ENCODE data around the gene EEF1A2. TPM values are rescaled to one million over a fixed set of nuclear protein-coding genes. Genes with fewer than 3 reads are reported as not detected.

The EEF1A2 gene
- total and polyA plus RNA-seq, 2 experiments from 2014 or later, result 1.3 to 37.1 TPM

DNA sequence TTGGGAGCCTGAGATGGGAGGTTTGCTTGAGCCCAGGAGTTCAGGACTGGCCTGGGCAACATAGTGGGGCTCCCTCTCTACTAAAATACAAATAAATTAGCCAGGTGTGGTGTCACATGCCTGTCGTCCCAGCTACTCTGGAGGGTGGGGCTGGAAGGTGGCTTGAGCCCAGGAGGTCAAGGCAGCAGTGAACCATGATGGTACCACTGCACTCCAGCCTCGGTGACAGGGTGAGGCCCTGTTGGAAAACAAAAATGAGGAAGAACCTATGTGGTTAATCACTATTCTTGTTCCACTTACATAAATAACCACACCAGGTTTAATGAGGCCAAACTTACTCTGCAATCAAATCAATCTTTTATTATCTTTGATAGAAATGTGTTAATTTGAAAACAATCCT is 27.1 kb upstream of the EEF1A2 start (continued):
- TF ChIP-seq, protein P1, sequence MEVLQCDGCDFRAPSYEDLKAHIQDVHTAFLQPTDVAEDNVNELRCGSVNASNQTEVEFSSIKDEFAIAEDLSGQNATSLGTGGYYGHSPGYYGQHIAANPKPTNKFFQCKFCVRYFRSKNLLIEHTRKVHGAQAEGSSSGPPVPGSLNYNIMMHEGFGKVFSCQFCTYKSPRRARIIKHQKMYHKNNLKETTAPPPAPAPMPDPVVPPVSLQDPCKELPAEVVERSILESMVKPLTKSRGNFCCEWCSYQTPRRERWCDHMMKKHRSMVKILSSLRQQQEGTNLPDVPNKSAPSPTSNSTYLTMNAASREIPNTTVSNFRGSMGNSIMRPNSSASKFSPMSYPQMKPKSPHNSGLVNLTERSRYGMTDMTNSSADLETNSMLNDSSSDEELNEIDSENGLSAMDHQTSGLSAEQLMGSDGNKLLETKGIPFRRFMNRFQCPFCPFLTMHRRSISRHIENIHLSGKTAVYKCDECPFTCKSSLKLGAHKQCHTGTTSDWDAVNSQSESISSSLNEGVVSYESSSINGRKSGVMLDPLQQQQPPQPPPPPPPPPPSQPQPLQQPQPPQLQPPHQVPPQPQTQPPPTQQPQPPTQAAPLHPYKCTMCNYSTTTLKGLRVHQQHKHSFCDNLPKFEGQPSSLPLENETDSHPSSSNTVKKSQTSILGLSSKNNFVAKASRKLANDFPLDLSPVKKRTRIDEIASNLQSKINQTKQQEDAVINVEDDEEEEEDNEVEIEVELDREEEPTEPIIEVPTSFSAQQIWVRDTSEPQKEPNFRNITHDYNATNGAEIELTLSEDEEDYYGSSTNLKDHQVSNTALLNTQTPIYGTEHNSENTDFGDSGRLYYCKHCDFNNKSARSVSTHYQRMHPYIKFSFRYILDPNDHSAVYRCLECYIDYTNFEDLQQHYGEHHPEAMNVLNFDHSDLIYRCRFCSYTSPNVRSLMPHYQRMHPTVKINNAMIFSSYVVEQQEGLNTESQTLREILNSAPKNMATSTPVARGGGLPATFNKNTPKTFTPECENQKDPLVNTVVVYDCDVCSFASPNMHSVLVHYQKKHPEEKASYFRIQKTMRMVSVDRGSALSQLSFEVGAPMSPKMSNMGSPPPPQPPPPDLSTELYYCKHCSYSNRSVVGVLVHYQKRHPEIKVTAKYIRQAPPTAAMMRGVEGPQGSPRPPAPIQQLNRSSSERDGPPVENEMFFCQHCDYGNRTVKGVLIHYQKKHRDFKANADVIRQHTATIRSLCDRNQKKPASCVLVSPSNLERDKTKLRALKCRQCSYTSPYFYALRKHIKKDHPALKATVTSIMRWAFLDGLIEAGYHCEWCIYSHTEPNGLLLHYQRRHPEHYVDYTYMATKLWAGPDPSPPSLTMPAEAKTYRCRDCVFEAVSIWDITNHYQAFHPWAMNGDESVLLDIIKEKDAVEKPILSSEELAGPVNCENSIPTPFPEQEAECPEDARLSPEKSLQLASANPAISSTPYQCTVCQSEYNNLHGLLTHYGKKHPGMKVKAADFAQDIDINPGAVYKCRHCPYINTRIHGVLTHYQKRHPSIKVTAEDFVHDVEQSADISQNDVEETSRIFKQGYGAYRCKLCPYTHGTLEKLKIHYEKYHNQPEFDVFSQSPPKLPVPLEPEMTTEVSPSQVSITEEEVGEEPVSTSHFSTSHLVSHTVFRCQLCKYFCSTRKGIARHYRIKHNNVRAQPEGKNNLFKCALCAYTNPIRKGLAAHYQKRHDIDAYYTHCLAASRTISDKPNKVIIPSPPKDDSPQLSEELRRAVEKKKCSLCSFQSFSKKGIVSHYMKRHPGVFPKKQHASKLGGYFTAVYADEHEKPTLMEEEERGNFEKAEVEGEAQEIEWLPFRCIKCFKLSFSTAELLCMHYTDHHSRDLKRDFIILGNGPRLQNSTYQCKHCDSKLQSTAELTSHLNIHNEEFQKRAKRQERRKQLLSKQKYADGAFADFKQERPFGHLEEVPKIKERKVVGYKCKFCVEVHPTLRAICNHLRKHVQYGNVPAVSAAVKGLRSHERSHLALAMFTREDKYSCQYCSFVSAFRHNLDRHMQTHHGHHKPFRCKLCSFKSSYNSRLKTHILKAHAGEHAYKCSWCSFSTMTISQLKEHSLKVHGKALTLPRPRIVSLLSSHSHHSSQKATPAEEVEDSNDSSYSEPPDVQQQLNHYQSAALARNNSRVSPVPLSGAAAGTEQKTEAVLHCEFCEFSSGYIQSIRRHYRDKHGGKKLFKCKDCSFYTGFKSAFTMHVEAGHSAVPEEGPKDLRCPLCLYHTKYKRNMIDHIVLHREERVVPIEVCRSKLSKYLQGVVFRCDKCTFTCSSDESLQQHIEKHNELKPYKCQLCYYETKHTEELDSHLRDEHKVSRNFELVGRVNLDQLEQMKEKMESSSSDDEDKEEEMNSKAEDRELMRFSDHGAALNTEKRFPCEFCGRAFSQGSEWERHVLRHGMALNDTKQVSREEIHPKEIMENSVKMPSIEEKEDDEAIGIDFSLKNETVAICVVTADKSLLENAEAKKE (CRISPR knock-in tag; IDR thresholded peaks at IDR 0.05), result no peak
- TF ChIP-seq EZH2phosphoT487 (IDR thresholded peaks at IDR 0.05; ENCODE audit: unreplicated experiment), result no peak
- no peak for TF ChIP-seq NANOG (IDR thresholded peaks at IDR 0.05; ENCODE audit: borderline replicate concordance)
- no peak for TF ChIP-seq EZH2 (IDR thresholded peaks at IDR 0.05; ENCODE audit: low read depth, unreplicated experiment)

DNA sequence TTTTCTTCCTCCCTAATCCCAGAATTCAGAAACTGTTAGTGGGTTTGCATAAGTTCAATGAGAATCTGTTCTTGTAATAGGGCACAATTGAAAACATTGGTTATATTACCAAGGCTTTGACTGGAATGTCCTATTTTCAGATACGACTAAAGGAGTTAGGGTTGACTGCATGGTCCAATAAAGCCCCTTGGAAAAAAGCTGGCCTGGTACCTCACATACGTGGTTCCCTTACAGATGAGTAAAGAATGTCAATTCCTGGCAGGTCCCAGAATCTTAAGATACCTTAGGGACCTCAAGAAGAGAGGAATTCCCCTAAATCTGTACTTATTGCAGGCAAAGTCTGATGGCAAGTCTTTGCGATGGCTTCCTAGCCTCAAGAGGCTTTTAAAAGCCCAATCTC is 26.3 kb upstream of the EEF1A2 start:
- Histone ChIP-seq H4K20me1 (replicated peaks; ENCODE audit: insufficient read depth) (peaks cover 2% of the 10 kb centered on the region; the same call in 1 of the 2 replicates), H3K4me2 (no peak overlapping the region), H3K36me3 (ENCODE audit: insufficient read depth) (no peaks in the 10 kb centered on the region), H3K79me2 (replicated peaks; ENCODE audit: insufficient read depth) (peaks cover 4% of the 10 kb centered on the region; the same call in 1 of the 2 replicates), H3F3A (replicated peaks; ENCODE audit: low read depth) (0 out of 2 replicates have a peak, but pooled peaks cover 9% of the 10 kb centered on the region), H3K9me2 (ENCODE audit: insufficient read depth) (no peaks in the 10 kb centered on the region), H2AFZ (no peak overlapping the region), H3K4me1 (ENCODE audit: insufficient read depth) (0 out of 2 replicates have a peak, but pooled peaks cover 4% of the 10 kb centered on the region), H3K27ac (ENCODE audit: low read depth) (no peak overlapping the region), H3K4me3 (no peak overlapping the region), H3K27me3 (ENCODE audit: insufficient read depth) (no peaks in the 10 kb centered on the region)
- H3K36me3 Mint-ChIP-seq (ENCODE audit: low read depth), result peaks cover 38% of the 10 kb centered on the region
- TF ChIP-seq POLR2AphosphoS5 (IDR thresholded peaks at IDR 0.05; ENCODE audit: low read depth) (no peak), CREB1 (CRISPR knock-in tag; IDR thresholded peaks at IDR 0.05; ENCODE audit: low read depth) (no peak), JUNB (IDR thresholded peaks at IDR 0.05; ENCODE audit: unreplicated experiment) (no peak)
- no peak overlapping the region for H3K27ac Mint-ChIP-seq
- DNase-seq (ENCODE audit: low spot score), result no peak
- H3K4me3 Mint-ChIP-seq, result no peak overlapping the region
- H3K27me3 Mint-ChIP-seq (ENCODE audit: insufficient read depth, low read depth, poor library complexity), result peaks cover 20% of the 10 kb centered on the region
- no peak for ATAC-seq
- no peaks in the 10 kb centered on the region for H3K4me1 Mint-ChIP-seq
- peaks cover 25% of the 10 kb centered on the region for H3K9me3 Mint-ChIP-seq

Data from GM23338 (cell line).